ENCODE results near the gene PGP. TPM values are rescaled to one million over a fixed set of nuclear protein-coding genes. Genes with fewer than 3 reads are reported as not detected.

PGP gene
- total and polyA plus RNA-seq, 4 donors: 3.4 to 9.9 (median 6.3) TPM

Other genes starting within 250 kb of the PGP start
- not detected for gene RNF151, start 248.0 kb downstream of the PGP start, total RNA-seq
- gene RNF151, start 248.0 kb downstream of the PGP start, polyA plus RNA-seq: not detected
- gene TBL3, start 242.8 kb downstream of the PGP start, total RNA-seq: 10 to 100 TPM; 12.5 to 13.9 TPM
- gene TBL3, start 242.8 kb downstream of the PGP start, polyA plus RNA-seq: 10 to 100 TPM; 14.5 to 24.3 TPM
- gene NOXO1, start 233.4 kb downstream of the PGP start, total RNA-seq: under 1 TPM; 0.28 to 0.67 TPM
- gene NOXO1, start 233.4 kb downstream of the PGP start, polyA plus RNA-seq: under 1 TPM in 1 of 2 donors, not detected in 1; 0.63 TPM
- gene GFER, start 230.6 kb downstream of the PGP start, total RNA-seq: 1 to 10 TPM; 7.4 to 9.0 TPM
- gene GFER, start 230.6 kb downstream of the PGP start, polyA plus RNA-seq: 10 to 100 TPM; 21.3 to 28.4 TPM
- gene SYNGR3, start 224.9 kb downstream of the PGP start, total RNA-seq: under 1 TPM; 0.17 to 0.47 TPM
- under 1 TPM in 1 of 2 donors, not detected in 1; 0.09 TPM for gene SYNGR3, start 224.9 kb downstream of the PGP start, polyA plus RNA-seq
- gene ZNF598, start 205.0 kb downstream of the PGP start, total RNA-seq: 10 to 100 TPM; 12.8 to 19.7 TPM
- gene ZNF598, start 205.0 kb downstream of the PGP start, polyA plus RNA-seq: 10 to 100 TPM in 1 of 2 donors, 1 to 10 TPM in 1; 2.7 to 28.4 TPM
- 1 to 10 TPM; 1.3 to 8.4 TPM for gene NPW, start 195.1 kb downstream of the PGP start, total RNA-seq
- 10 to 100 TPM in 1 of 2 donors, 1 to 10 TPM in 1; 9.9 to 20.6 TPM for gene NPW, start 195.1 kb downstream of the PGP start, polyA plus RNA-seq
- 10 to 100 TPM; 36.6 to 85.8 TPM for gene NHERF2, start 187.9 kb downstream of the PGP start, total RNA-seq
- gene NHERF2, start 187.9 kb downstream of the PGP start, polyA plus RNA-seq: 100 to 1,000 TPM in 1 of 2 donors, 10 to 100 TPM in 1; 62.4 to 205 TPM
- 10 to 100 TPM; 10.4 to 12.7 TPM for gene NTHL1, start 167.0 kb downstream of the PGP start, total RNA-seq
- gene NTHL1, start 167.0 kb downstream of the PGP start, polyA plus RNA-seq: 100 to 1,000 TPM in 1 of 2 donors, 10 to 100 TPM in 1; 25.4 to 166 TPM
- gene TSC2, start 166.9 kb downstream of the PGP start, total RNA-seq: 10 to 100 TPM; 28.3 to 51.2 TPM
- gene TSC2, start 166.9 kb downstream of the PGP start, polyA plus RNA-seq: 10 to 100 TPM; 23.3 to 29.1 TPM
- 10 to 100 TPM; 30.6 to 58.4 TPM for gene PKD1, start 78.9 kb downstream of the PGP start, total RNA-seq
- 10 to 100 TPM in 1 of 2 donors, 1 to 10 TPM in 1; 8.0 to 20.6 TPM for gene PKD1, start 78.9 kb downstream of the PGP start, polyA plus RNA-seq
- 1 to 10 TPM; 1.9 to 3.9 TPM for gene RAB26, start 66.2 kb downstream of the PGP start, total RNA-seq
- 1 to 10 TPM; 2.6 to 3.4 TPM for gene RAB26, start 66.2 kb downstream of the PGP start, polyA plus RNA-seq
- 10 to 100 TPM; 33.2 to 34.8 TPM for gene TRAF7, start 59.1 kb downstream of the PGP start, total RNA-seq
- gene TRAF7, start 59.1 kb downstream of the PGP start, polyA plus RNA-seq: 10 to 100 TPM; 14.7 to 36.6 TPM
- under 1 TPM; under 0.01 to 0.09 TPM for gene CASKIN1, start 18.2 kb downstream of the PGP start, total RNA-seq
- under 1 TPM in 1 of 2 donors, not detected in 1; 0.17 TPM for gene CASKIN1, start 18.2 kb downstream of the PGP start, polyA plus RNA-seq
- 10 to 100 TPM; 11.1 to 14.4 TPM for gene MLST8, start 9.4 kb downstream of the PGP start, total RNA-seq
- 10 to 100 TPM; 26.0 to 26.7 TPM for gene MLST8, start 9.4 kb downstream of the PGP start, polyA plus RNA-seq
- 1 to 10 TPM; 1.9 TPM for gene BRICD5, start 4.0 kb downstream of the PGP start, total RNA-seq
- gene BRICD5, start 4.0 kb downstream of the PGP start, polyA plus RNA-seq: under 1 TPM; 0.26 to 0.91 TPM
- 10 to 100 TPM; 16.5 to 19.1 TPM for gene E4F1, start 8.8 kb upstream of the PGP start, total RNA-seq
- 10 to 100 TPM in 1 of 2 donors, 1 to 10 TPM in 1; 4.4 to 11.0 TPM for gene E4F1, start 8.8 kb upstream of the PGP start, polyA plus RNA-seq
- under 1 TPM; 0.37 to 0.67 TPM for gene DNASE1L2, start 21.6 kb upstream of the PGP start, total RNA-seq
- under 1 TPM; 0.13 to 0.20 TPM for gene DNASE1L2, start 21.6 kb upstream of the PGP start, polyA plus RNA-seq
- gene ECI1, start 36.7 kb upstream of the PGP start, total RNA-seq: 10 to 100 TPM; 36.8 to 53.0 TPM
- 100 to 1,000 TPM; 106 to 107 TPM for gene ECI1, start 36.7 kb upstream of the PGP start, polyA plus RNA-seq
- gene RNPS1, start 53.3 kb upstream of the PGP start, total RNA-seq: 10 to 100 TPM; 36.5 to 38.2 TPM
- 10 to 100 TPM; 31.3 to 36.9 TPM for gene RNPS1, start 53.3 kb upstream of the PGP start, polyA plus RNA-seq
- gene ABCA3, start 125.9 kb upstream of the PGP start, total RNA-seq: 1 to 10 TPM in 1 of 2 donors, under 1 TPM in 1; 0.47 to 1.1 TPM
- 1 to 10 TPM in 1 of 2 donors, under 1 TPM in 1; 0.51 to 1.0 TPM for gene ABCA3, start 125.9 kb upstream of the PGP start, polyA plus RNA-seq
- gene CCNF, start 214.6 kb upstream of the PGP start, total RNA-seq: 10 to 100 TPM in 1 of 2 donors, 1 to 10 TPM in 1; 1.8 to 46.3 TPM
- gene CCNF, start 214.6 kb upstream of the PGP start, polyA plus RNA-seq: 1 to 10 TPM in 1 of 2 donors, under 1 TPM in 1; 0.88 to 1.8 TPM
- 1 to 10 TPM in 1 of 2 donors, under 1 TPM in 1; 0.84 to 6.7 TPM for gene TEDC2, start 245.3 kb upstream of the PGP start, total RNA-seq
- 1 to 10 TPM in 1 of 2 donors, under 1 TPM in 1; 0.71 to 1.3 TPM for gene TEDC2, start 245.3 kb upstream of the PGP start, polyA plus RNA-seq